ENCODE results near the gene GSTM4. TPM values are rescaled to one million over a fixed set of nuclear protein-coding genes. Genes with fewer than 3 reads are reported as not detected.

The GSTM4 gene
- total and polyA plus RNA-seq, 2 of the 8 experiments (the other 6 are each of a cell fraction or from before 2014, with no cell fraction given): 11.3 to 31.4 TPM

- POLR2A ChIA-PET (ENCODE audit: partially characterized antibody): no interaction called here
- 87% methylated on average over 4 of the region's 4 CpGs; no CpG with 5 or more reads in 1 of the 2 experiments for WGBS, 2 experiments (ENCODE audit: extremely low coverage in 1 of 2, insufficient coverage in 1 of 2, insufficient read length in 1 of 2, insufficient replicate concordance in 2 of 2, low coverage in 1 of 2, low lambda C conversion rate in 2 of 2, missing lambda C conversion rate in 1 of 2)
- H3K79me2 ChIP-seq (ENCODE audit: control insufficient read depth in 1 of 2, insufficient read depth in 2 of 2, low read length in 2 of 2): no peaks in the 10 kb centered on the region
These were observed 41.2 kb downstream of the GSTM4 start for GRCh38 chr1:109697066-109697465.

More at GRCh38 chr1:109697066-109697465, 41.2 kb downstream of the GSTM4 start:
- Histone ChIP-seq H3K4ac (replicated peaks; ENCODE audit: insufficient read length, low read depth, low read length) (no peak overlapping the region), H2BK20ac (ENCODE audit: low read length) (no peak overlapping the region), H2BK120ac (replicated peaks; ENCODE audit: low read depth, low read length) (no peak overlapping the region), H3K27ac (ENCODE audit: low read depth, low read length) (no peak overlapping the region), H3K14ac (ENCODE audit: insufficient read length) (no peak overlapping the region), H4K5ac (ENCODE audit: insufficient read length, low read depth, low read length) (no peak overlapping the region), H3K23ac (ENCODE audit: insufficient read length) (no peak overlapping the region), H3K79me1 (ENCODE audit: low read depth, low read length) (no peaks in the 10 kb centered on the region), H3K4me3 (ENCODE audit: extremely low read depth in 1 of 4, insufficient read depth in 2 of 4, low read depth in 3 of 4, low read length in 4 of 4) (no peak overlapping the region), H4K8ac (ENCODE audit: extremely low read depth, insufficient read depth, low read length) (no peak overlapping the region), H3K9me3 (ENCODE audit: insufficient read depth in 2 of 2, low read depth in 1 of 2, low read length in 1 of 2) (no peaks in the 10 kb centered on the region), H3K4me2 (ENCODE audit: insufficient read depth in 1 of 2, low read depth in 2 of 2, low read length in 2 of 2) (no peak overlapping the region), H2BK15ac (ENCODE audit: low read length) (no peak overlapping the region), H2AFZ (ENCODE audit: low read length) (no peak overlapping the region), H3K36me3 (ENCODE audit: control insufficient read depth in 2 of 4, insufficient read depth in 4 of 4, low read length in 3 of 4) (no peaks in the 10 kb centered on the region), H2AK5ac (ENCODE audit: low read depth, low read length) (no peak overlapping the region), H2BK5ac (ENCODE audit: low read depth, low read length) (no peak overlapping the region), H3K27me3 (replicated peaks in 1 of 4; ENCODE audit: control insufficient read depth in 3 of 4, extremely low read depth in 1 of 4, insufficient read depth in 3 of 4, low read length in 3 of 4) (no peaks in the 10 kb centered on the region), H3K56ac (replicated peaks; ENCODE audit: insufficient read length, low read depth, low read length) (no peak overlapping the region), H2BK12ac (ENCODE audit: low read depth, low read length) (no peak overlapping the region), H3K23me2 (ENCODE audit: low read depth, low read length) (no peaks in the 10 kb centered on the region), H4K20me1 (replicated peaks in 1 of 2; ENCODE audit: control insufficient read depth in 1 of 2, insufficient read depth in 2 of 2, low read length in 2 of 2) (no peaks in the 10 kb centered on the region), H4K91ac (replicated peaks; ENCODE audit: insufficient read length, low read length) (no peak overlapping the region), H3K9ac (replicated peaks in 1 of 4; ENCODE audit: extremely low read depth in 1 of 4, low read depth in 3 of 4, low read length in 3 of 4) (no peak overlapping the region), H3K18ac (ENCODE audit: extremely low read depth, low read length) (no peak overlapping the region), H3K4me1 (replicated peaks in 1 of 4; ENCODE audit: control insufficient read depth in 3 of 4, insufficient read depth in 4 of 4, low read length in 3 of 4) (no peaks in the 10 kb centered on the region)
- no peak for DNase-seq (ENCODE audit: low read depth in 1 of 2, low spot score in 2 of 2)
- CTCF ChIA-PET (ENCODE audit: partially characterized antibody): no interaction called here
- TF ChIP-seq TEAD4 (IDR thresholded peaks at IDR 0.05; ENCODE audit: low read depth, low read length) (no peak), CREB1 (IDR thresholded peaks at IDR 0.05) (no peak), ASH2L (IDR thresholded peaks at IDR 0.05; ENCODE audit: low read length) (no peak), MAX (IDR thresholded peaks at IDR 0.05) (no peak)
- FAIRE-seq: no peak
